Left kidney (tissue), 2 donors: ENCODE data around the gene NGEF. TPM values are rescaled to one million over a fixed set of nuclear protein-coding genes. Genes with fewer than 3 reads are reported as not detected.
"Not testable (repeated sequence)": the region's sequence is repeated elsewhere in the genome, so short reads cannot be mapped to it uniquely, and the experiment has no call there.

Experiments
- DNase-seq: peaks from one replicate; pipeline ENCODE4 v3.0.0-alpha.2; 2013
- polyA plus RNA-seq: library from polyadenylated mRNA; unstranded; fragments of 120-200 nt; gene quantifications from one replicate; pipeline ENCODE4 v1.2.1, GENCODE V29; 2013; ENCODE audit not compliant: insufficient read length

The NGEF gene
- polyA plus RNA-seq, 1 donor = 1.7 TPM

DNA sequence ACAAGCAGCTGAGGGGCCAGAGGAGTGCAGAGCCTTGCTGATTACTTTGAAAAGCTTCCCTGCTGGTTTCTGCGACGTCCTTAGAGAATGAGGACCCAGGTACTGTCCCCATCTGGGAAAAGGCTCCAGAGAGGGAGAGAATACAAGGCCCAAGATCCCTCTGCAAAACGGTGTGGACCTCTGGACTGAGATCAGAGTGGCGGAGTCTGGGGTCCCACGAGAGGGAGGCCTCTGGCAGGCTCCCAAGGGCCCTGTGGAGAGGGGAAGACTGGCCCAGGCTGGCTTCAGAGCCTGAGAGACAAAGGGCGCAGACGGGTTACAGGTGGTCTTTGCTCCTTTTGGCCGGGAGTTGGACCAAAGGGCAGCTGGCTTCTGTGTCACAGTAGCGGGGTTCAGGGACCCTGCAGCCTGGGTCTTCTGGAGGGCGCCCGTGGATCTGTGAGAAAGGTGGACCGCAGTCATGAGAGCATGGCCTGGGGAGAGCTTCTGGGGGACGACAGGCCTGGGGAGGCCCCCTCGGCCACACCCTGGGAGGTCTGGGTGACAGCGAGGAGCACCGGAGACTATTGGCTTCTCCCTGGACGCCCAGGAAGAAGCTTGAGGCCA, 142.2 kb downstream of the NGEF start:
- DNase-seq = no peak

DNA sequence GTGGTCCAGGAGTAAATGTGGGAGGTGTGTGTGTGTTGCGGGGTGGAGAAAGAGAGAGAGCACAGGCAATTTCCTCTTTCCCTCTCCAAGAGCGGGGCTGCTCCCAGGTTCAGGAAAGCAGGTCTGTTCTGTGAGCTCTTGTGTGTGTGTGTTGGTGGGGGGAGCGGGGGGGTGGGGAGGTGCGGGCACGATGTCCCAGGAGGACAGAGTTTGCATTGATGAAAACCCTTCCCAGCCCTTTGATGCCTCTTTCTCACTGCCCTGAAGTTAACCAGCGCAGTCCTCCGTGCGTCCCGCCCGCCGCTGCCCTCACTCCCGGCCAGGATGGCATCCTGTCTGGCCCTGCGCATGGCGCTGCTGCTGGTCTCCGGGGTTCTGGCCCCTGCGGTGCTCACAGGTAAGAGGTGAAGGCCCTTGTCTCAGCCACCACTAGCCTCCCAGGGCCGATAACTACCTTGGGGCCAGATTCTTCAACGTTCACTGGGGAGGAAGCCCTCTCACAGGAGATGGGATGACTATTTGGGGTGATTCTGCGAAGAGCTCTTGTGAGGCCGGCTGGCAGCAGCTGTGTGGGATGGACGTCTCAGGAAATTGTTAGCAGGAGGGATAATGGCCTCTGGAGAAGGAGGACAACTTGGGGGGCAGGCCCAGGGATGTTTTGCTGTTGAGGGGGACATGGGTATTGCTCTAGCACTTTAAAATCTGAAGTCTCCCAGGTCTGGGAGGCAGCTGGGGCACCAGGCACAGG, 142.9 kb downstream of the NGEF start, which contains the start of gene SNORC:
Gene SNORC, plus strand, starts transcription at position 247 of the 748 bp plus-strand sequence. Its CDS starts 78 bp downstream, at position 325.
- DNase-seq = no peak

DNA sequence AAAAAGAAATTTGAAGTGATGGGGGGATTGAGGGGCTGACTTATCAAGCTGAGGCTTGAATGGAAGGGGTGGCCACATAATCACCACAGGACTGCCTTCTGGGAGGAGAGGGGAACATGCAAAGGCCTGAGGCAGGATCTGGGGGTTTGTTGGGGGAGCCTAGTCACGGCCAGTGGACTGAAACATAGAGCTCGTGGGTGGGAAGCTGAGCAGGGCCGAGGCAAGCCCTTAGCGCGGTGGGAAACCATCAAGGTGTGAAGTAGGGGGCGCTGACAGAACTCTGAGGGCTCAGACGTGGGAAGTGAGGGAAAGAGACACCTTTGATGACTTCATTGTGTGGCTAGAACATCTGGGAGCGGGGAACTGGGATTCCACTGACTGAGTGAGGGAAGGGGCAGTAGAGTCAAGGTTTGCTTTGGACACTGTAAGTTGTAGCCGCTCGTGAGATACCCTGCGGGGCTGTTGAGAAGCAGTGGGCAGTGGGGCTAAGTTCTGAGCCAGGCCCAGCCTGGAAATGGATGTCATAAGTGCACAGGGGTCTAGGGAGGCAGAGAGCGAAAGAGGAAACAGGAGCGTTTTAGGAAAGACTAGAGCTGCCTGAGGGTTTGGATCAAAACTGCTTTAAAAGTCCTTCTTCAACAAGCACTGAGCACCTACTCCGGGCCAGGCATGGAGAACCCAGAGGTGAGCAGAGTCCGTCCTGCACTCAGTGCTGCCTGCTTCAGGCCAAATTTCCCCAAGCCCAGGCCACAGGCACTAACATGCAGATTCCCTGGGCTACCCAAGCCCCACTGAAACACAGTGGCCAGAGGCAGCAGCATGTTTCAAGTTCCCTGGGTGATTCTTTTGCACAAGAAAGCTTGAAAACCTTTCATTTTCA, 143.7 kb downstream of the NGEF start:
- DNase-seq = no peak

DNA sequence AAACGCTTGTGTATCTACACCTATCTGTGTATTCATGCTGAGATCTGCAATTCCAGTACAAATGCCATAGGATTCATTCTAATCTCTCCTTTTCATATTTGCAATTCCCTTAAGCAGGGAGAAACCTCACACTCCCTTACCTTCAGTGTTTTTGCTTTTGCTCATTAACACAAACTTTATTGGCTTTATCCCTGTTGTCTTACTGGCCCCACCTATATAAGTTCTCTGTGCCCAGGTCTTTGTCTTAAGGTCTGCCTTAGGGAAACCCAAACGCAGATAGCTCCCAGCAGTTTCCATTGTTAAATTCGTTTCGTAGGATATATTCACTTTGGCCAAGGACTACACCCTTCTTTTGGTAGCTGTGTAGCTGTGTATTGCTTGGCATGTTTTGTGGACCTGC, 147.0 kb downstream of the NGEF start:
- no peak for DNase-seq

DNA sequence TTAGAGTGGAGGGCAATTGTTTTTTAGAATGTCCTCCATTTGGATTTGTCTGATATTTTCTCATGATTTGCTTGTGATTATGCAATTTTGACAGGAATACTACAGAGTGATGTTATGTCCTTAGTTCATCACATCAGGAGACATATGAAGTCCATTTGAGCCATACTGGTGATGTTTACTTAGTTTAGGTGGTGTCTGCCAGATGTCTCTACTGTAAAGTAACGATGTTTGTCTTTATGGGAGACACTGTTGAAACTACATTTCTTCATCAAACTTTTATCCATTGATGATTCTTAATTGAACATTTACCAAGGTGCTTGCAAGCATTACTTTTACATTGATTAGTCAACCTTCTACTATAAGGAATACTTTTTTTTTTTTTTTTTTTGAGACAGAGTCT, 147.9 kb downstream of the NGEF start:
- no peak for DNase-seq

DNA sequence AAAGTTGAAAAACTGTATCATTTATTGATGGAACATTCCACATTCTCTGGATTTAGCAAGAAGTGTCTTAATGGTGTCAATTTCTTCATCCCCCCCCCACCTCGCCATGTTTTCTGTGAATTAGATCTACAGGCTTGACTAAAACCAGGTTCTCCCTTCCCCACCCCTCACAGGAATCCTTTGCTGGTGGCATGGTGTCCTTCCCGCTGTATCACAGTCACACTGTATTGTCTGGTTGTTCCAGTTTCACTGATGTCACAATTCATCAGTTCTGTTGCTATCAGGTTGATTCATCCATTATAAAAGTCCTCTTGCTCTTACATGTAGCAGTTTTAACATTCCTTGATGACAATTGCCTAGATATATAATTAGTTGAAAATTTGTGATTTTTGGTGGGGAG, 149.1 kb downstream of the NGEF start:
- no peak for DNase-seq

DNA sequence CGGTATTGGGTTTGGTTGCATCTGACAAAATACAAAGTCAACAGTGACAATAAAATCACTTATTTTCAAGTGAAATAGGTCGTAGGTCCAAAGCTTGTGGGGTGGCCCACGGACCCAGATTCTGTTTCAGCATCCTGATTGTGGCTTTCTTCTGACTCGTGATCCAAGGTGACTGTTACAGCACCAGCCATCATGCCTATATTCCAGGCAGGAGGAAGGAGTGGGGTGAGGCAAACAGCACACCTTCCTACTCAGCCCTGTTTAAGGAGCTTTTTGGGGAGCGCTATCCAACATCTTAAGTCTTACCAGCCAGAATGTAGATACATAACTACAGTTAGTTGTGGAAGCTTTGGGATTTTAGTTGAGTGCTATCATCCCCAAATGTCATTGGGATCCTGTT, 151.7 kb downstream of the NGEF start:
- no peak for DNase-seq

DNA sequence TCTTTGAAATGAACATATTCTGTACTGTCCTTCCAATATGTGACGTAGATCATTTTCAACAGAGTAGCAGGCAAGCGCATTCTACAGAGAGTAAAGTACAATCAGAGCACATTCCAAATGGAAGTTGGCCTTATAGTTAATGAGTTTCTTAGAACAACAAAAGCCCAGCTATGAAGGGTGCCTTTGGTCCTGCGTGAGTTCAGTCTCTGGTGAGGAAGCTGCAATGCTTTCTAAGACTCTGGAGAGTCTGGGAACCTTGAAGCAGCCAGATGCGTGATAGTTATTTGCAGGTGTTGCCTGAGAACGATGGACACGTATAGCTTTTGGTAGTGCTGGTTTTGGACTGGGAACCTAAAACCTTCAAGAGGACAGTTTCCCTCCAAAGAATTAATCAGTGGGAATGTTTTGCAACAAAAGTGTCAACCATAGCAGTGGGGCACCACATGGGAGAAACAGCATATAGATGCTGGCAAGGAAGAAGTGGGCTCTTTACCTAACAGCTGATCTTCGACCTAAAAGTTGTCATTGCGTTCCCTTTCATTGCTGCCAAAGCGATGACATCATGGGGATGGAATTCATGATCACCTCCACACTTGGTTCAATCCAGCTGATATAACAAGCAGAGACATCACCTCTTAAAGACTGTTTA, 152.3 kb downstream of the NGEF start:
- no peak for DNase-seq

DNA sequence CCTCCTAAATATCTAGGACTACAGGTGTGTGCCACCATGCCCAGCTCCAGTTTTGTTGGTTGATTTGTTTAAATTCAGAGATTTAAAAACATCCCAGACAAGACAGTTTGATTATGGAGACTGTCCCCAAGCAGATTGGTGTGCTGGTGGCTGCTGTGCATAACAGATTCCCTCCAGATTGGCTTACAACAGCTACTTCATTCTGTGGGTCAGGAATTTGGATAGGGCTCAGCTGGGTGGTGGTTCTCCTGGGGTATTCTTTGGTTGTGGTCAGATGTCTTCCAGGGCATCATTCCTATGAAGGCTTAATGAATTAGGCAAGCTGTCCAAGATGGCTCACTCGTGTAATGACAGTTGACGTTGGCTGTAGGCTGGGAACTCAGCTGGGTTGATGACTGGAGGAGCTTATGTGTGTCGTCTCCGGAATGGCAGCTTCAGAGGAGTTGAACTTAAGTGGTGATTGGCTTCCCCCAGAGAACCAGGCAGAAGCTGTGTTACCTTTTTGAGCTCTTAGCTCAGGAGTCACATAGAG, 153.6 kb downstream of the NGEF start:
- no peak for DNase-seq

DNA sequence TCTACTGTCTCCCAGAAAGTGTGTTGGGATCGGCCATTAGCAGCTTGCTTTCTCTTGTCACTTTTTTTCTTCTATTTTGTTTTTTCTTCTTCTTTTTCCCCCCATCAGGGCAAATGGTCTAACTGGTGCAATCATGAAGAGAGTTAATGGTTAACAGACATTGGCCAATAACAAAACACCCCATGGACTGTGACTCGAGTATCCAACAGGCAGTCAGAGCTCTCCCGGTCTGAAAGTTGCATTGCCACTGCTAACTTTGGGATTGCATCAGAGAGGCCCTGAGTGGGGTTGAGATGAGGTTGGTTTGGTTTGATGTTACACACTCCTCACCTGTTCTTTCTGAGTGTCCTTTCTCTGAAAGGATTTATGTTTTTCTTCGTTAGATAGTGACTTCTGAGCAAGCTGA, 155.9 kb downstream of the NGEF start:
- DNase-seq = no peak

DNA sequence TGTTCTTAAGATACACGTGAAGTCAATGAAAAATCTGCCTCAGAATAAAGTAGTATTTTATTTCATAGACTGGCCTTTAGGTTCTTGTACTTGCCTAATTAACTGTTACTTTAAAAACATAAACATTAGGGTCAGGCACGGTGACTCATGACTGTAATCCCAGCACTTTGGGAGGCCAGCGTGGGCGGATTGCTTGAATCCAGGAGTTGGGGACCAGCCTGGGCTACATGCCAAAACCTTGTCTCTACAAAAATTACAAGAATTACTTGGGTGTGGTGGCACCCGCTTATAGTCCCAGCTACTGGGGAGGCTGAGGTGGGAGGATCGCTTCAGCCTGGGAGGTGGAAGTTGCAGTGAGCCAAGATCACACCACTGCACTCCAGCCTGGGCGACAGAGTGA, 159.0 kb downstream of the NGEF start:
- DNase-seq = no peak

DNA sequence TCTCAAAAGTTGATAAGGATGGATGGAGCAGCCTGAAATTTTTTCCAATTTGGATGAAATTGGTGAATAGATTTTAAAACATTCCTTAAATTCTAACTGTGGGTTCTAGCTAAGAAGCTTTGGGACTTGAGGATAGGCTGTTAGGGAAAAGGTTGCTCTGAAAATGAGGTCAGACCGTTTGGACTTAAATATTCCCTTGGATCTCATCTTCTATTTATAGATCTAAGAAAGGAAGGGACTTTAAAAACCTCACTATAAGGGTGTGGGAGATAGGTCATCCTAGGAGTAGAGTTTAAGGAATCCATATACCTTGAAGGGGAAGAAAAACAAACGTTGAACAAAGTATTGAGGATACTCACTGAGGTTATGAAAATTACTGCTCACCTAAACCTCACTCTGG, 160.4 kb downstream of the NGEF start:
- no peak for DNase-seq

DNA sequence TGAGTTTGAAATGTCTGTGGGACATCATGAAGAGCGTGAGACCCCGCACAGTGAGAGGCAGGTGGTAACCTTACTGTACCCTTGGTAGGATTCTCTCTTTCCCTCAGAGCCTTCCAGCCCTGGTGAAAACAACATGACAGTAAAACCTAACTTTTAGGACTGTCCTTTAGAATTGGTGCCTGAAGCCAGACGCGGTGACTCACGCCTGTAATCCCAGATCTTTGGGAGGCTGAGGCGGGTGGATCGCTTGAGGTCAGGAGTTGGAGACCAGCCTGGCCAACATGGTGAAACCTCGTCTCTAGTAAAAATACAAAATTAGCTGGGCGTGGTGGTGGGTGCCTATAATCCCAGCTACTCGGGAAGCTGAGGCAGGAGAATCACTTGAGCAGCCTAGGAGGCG, 161.0 kb downstream of the NGEF start:
- not testable (repeated sequence) for DNase-seq

DNA sequence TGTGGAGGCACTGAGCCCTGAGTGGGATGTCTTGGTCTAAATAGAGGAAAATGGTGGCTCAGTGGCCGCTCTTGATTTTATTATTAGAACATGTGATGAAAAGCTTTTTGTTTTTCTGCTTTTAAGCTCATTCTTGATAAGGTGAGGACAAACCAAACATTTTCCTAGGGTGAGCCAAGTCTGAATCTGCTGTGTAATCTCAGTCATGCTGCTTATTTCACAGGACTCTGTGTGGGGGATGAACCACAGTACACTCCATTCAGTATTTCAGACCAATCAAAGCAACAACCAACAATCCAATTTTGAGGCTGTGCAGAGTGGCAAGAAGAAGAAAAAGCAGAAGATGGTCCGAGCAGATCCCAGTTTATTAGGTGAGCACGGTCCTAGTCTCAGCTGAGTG, 163.0 kb downstream of the NGEF start:
- no peak for DNase-seq

DNA sequence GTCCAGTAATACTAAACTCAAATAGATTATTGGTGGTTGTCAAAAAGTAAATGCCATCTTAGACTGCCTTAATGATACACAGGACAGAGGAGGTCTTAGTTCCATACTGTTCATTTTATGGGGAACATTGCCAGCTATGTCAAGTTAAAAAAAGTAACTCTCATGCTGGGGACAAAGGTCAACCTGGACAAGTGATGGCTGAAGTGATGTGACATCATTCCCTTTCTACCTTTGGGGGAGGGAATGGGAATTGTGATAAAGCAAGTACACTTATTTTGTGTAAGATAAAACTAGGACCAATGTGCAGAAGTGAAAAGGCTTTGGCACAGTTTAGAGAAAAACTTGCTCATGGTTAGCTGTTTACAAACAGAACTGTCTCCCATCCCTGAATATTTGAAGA, 167.0 kb downstream of the NGEF start:
- no peak for DNase-seq

DNA sequence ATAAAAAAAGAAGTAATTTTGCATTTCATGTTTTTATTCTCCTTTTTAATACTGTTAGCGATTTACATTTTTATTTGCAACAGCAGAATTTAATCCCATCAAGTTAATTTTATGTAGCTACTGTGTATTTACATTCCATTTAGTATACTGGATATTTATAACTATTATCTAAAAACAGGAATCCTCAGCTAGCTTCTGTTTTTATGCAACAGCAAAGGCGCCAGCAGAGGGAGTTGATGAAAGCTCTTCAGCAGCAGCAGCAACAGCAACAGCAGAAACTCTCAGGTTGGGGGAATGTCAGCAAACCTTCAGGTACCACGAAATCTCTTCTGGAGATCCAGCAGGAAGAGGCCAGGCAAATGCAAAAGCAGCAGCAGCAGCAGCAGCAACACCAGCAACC, 169.2 kb downstream of the NGEF start:
- DNase-seq = no peak

DNA sequence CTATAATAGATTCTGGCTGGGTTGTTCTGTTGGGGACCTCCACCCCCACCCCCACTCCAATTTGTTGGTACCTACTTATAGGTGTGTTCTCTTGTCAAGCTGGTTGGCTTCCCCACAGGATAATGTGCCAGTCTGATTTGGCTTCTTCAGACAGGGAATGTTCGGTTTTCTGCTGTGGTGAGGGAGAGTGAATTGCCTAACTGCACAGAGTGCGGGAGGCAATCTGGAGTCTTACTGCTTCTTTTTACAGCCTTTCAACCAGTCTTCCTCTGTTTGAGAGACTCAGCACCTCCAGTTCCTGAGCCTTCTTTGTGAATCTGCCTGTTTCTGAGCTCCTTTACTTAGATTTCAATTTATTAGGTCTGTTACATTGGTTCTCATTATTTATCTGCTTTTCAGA, 170.4 kb downstream of the NGEF start:
- no peak for DNase-seq

DNA sequence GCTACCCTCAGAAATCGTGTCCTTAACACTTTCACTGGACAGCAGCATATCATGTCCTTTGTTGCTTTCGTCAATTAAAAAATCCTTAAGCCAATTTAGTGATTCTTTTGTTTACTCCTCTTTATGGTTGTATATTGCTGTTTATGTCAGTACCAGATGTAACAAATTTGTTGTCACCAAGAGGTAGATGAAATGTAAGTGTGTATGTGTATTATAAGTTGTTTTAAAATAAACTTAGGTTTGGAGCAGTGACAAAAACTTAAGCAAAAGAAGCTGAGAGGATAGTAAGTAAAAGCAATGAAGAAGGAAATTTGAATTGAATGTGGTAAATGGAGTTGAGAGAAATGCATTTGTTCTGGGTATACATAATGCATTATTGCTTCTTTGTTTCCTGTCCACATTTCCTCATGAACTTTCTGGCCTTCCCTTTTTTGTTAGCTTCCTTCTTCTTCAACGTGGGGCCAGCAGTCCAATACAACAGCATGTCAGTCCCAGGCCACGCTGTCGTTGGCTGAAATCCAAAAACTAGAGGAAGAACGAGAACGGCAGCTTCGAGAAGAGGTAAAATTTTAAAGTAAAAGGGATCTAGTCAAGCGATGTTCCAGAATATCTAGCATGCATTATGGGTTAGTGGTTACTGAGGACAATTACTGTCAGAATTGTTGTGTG, 173.5 kb downstream of the NGEF start:
- no peak for DNase-seq

DNA sequence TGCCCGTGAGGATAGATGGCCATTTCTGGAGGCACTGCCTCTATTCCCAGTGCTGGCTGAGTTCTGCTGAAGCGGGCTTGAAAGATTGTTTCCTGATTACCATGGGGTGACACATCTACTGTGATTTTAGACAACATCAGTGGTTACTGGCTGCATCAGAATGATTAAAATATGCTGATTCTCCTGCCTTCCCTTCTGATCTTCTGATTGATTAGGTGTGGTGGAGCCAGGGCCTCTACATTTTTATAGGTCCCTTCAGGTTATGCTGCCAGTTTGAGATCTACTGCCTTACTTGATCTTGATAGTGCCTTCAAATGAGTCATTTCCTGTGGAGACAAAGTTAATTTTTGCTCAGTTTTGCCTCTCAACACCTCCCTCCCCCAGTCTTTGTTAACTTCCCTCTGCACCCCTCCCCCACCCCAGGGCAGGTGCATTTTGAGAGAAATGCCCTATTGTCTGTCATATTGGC, 174.6 kb downstream of the NGEF start:
- no peak for DNase-seq

DNA sequence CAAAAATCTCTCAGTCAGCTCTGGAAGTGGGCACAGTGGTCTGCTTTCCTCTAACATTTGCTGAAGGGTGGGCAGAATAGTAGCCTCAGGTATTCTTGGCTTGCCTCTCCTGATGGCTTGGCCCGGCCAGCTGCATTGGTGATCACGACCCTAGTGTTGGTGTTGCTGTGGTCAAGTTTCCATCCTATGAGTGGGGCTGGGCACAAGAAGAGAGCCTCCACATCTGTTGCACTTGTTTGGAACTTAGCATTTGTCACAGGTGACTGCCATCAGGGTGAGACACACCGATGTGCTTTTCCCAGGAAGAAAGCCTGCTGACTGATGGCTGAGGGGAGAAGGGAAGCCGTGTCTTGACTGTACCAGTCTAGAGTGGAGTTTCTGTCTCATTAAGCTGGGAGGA, 176.1 kb downstream of the NGEF start:
- DNase-seq = no peak

DNA sequence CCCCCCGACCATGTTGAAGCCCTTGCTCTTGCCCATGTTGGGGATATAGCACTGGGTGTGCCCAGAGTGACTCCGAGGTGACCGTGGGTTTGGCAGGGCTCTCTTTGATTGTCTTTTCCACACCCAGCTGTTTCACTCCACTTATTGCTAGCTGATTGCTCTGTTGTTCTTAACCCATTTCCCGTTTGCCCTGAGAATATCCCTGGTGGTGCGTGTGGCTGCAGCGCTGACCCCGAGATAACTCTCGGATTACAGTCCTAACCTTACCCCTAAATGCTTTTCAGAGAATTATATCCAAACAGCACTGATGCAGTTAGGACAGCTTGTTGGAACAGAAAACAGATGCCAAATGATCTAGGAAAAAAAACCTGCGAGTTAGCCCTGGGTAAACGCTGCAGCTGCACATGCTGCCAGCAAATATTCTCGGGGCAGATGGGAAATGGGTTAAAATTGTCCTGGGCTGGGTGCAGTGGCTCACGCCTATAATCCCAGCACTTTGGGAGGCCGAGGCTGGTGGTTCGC, 177.3 kb downstream of the NGEF start:
- no peak for DNase-seq
